HepG2 (cell line): ENCODE results near the gene CNTFR. TPM values are rescaled to one million over a fixed set of nuclear protein-coding genes. Genes with fewer than 3 reads are reported as not detected.

Source experiments
- AKAP8 ChIP-seq: sonication (generic); formaldehyde crosslinking; IDR thresholded peaks from 2 replicates; pipeline ENCODE4 v1.5.1; 2020; ENCODE audit warnings: mild to moderate bottlenecking, missing genetic modification reagents
- DPF2 ChIP-seq: sonication (generic); formaldehyde crosslinking; IDR thresholded peaks from 2 replicates; pipeline ENCODE4 v1.4.0; 2020; ENCODE audit warnings: mild to moderate bottlenecking, low read depth, missing genetic modification reagents, borderline replicate concordance
- HMG20A ChIP-seq: IDR thresholded peaks from 2 replicates; pipeline ENCODE4 v1.6.1; 2016; ENCODE audit warnings: borderline replicate concordance
- JDP2 ChIP-seq: sonication (generic); formaldehyde crosslinking; IDR thresholded peaks from 2 replicates; pipeline ENCODE4 v1.8.1; 2022; ENCODE audit warnings: missing genetic modification reagents, borderline replicate concordance
- LCORL ChIP-seq, 2 experiments: fragments of 450-650 bp in 1 of 2; sonication (generic) in 1 of 2; formaldehyde crosslinking in 1 of 2; IDR thresholded peaks; 2 replicates each; pipeline versions ENCODE4 v1.5.0 to v1.6.1; 2017 to 2020; ENCODE audit warnings: antibody characterized with exemption in 1 of 2, missing genetic modification reagents in 1 of 2
- MTA3 ChIP-seq: sonication (generic); formaldehyde crosslinking; IDR thresholded peaks from 2 replicates; pipeline ENCODE4 v1.4.0; 2020; ENCODE audit warnings: missing genetic modification reagents
- PITX1 ChIP-seq: sonication (generic); formaldehyde crosslinking; IDR thresholded peaks from 2 replicates; pipeline ENCODE4 v1.5.1; 2020; ENCODE audit warnings: mild to moderate bottlenecking, missing genetic modification reagents
- PPARG ChIP-seq: conservative IDR thresholded peaks from 2 replicates; pipeline ENCODE4 v1.6.1; 2016; ENCODE audit warnings: missing biosample characterization, missing genetic modification reagents
- TAF1 ChIP-seq: sonication (generic); formaldehyde crosslinking; IDR thresholded peaks from 2 replicates; pipeline ENCODE4 v1.4.0; 2020; ENCODE audit warnings: missing genetic modification reagents
- TBX2 ChIP-seq: sonication (generic); formaldehyde crosslinking; IDR thresholded peaks from 2 replicates; pipeline ENCODE4 v1.5.0; 2020; ENCODE audit warnings: missing genetic modification reagents, mild to moderate bottlenecking, borderline replicate concordance
- TOE1 ChIP-seq: sonication (generic); formaldehyde crosslinking; IDR thresholded peaks from 2 replicates; pipeline ENCODE4 v1.4.0; 2020; ENCODE audit warnings: mild to moderate bottlenecking, missing genetic modification reagents
- ZFP36L2 ChIP-seq: sonication (generic); formaldehyde crosslinking; IDR thresholded peaks from 2 replicates; pipeline ENCODE4 v1.4.0; 2020; ENCODE audit warnings: missing genetic modification reagents
- ZFP41 ChIP-seq: sonication (generic); formaldehyde crosslinking; IDR thresholded peaks from 2 replicates; pipeline ENCODE4 v1.4.0; 2020; ENCODE audit warnings: mild to moderate bottlenecking, missing genetic modification reagents, borderline replicate concordance
- ZNF10 ChIP-seq: sonication (generic); formaldehyde crosslinking; IDR thresholded peaks from 2 replicates; pipeline ENCODE4 v1.4.0; 2020; ENCODE audit warnings: mild to moderate bottlenecking, low read depth, missing genetic modification reagents, borderline replicate concordance
- ZNF101 ChIP-seq: sonication (generic); formaldehyde crosslinking; IDR thresholded peaks from 2 replicates; pipeline ENCODE4 v1.4.0; 2020; ENCODE audit warnings: mild to moderate bottlenecking, low read depth, missing genetic modification reagents, borderline replicate concordance
- ZNF136 ChIP-seq: sonication (generic); formaldehyde crosslinking; IDR thresholded peaks from 2 replicates; pipeline ENCODE4 v1.8.1; 2022; ENCODE audit warnings: low read depth, mild to moderate bottlenecking, moderate library complexity, missing genetic modification reagents
- ZNF180 ChIP-seq: sonication (generic); formaldehyde crosslinking; IDR thresholded peaks from 2 replicates; pipeline ENCODE4 v1.4.0; 2020; ENCODE audit warnings: low read depth, missing genetic modification reagents, borderline replicate concordance
- ZNF20 ChIP-seq: sonication (generic); formaldehyde crosslinking; IDR thresholded peaks from 2 replicates; pipeline ENCODE4 v1.4.0; 2020; ENCODE audit warnings: mild to moderate bottlenecking, moderate library complexity, missing genetic modification reagents
- ZNF335 ChIP-seq: sonication (generic); formaldehyde crosslinking; IDR thresholded peaks from 2 replicates; pipeline ENCODE4 v1.4.0; 2020; ENCODE audit warnings: missing genetic modification reagents
- ZNF432 ChIP-seq: sonication (generic); formaldehyde crosslinking; IDR thresholded peaks from 2 replicates; pipeline ENCODE4 v1.5.0; 2020; ENCODE audit warnings: missing genetic modification reagents, mild to moderate bottlenecking, borderline replicate concordance
- ZNF44 ChIP-seq: sonication (generic); formaldehyde crosslinking; IDR thresholded peaks from 2 replicates; pipeline ENCODE4 v1.5.1; 2020; ENCODE audit warnings: mild to moderate bottlenecking, missing genetic modification reagents
- ZNF446 ChIP-seq: sonication (generic); formaldehyde crosslinking; IDR thresholded peaks from 2 replicates; pipeline ENCODE4 v1.5.0; 2020; ENCODE audit warnings: mild to moderate bottlenecking, missing genetic modification reagents
- ZNF547 ChIP-seq: sonication (generic); formaldehyde crosslinking; IDR thresholded peaks from 2 replicates; pipeline ENCODE4 v1.5.1; 2020; ENCODE audit warnings: mild to moderate bottlenecking, missing genetic modification reagents
- ZNF672 ChIP-seq: sonication (generic); formaldehyde crosslinking; IDR thresholded peaks from 2 replicates; pipeline ENCODE4 v1.8.1; 2022; ENCODE audit warnings: missing genetic modification reagents
- ZNF776 ChIP-seq: sonication (generic); formaldehyde crosslinking; IDR thresholded peaks from 2 replicates; pipeline ENCODE4 v1.4.0; 2020; ENCODE audit warnings: mild to moderate bottlenecking, missing genetic modification reagents
- ZSCAN31 ChIP-seq: sonication (generic); formaldehyde crosslinking; IDR thresholded peaks from 2 replicates; pipeline ENCODE4 v1.5.0; 2020; ENCODE audit warnings: low read depth, mild to moderate bottlenecking, missing genetic modification reagents
- polyA plus RNA-seq, 8 experiments: library from polyadenylated mRNA; depleted of rRNA in 3 of 8; stranded (reverse) in 7 of 8; unstranded in 1 of 8; fragments of >200 nt; fragmentation: Illumina TruSeq in 4 of 8; extraction: Trizol in 4 of 8; gene quantifications; 2 replicates each; pipeline versions ENCODE4 v1.2.1 to v1.2.3, GENCODE V29; 2011 to 2016; ENCODE audit warnings: low read depth in 4 of 8, missing spikeins in 1 of 8, mixed read lengths in 1 of 8; ENCODE audit not compliant: insufficient read depth in 1 of 8
- total RNA-seq, 5 experiments: library from RNA; depleted of rRNA; stranded (reverse); fragments of >200 nt; fragmentation: Illumina TruSeq; extraction: Trizol; gene quantifications; 2 replicates each; pipeline ENCODE4 v1.2.3, GENCODE V29; 2016; ENCODE audit warnings: low read depth in 1 of 5
- TF ChIP-seq, protein P1 (sequence below): sonication (generic); formaldehyde crosslinking; IDR thresholded peaks from 2 replicates; pipeline ENCODE4 v1.8.1; 2022; ENCODE audit warnings: low read depth, mild to moderate bottlenecking, missing genetic modification reagents
- TF ChIP-seq, protein P2 (sequence below): IDR thresholded peaks from 2 replicates; pipeline ENCODE4 v1.6.1; 2016; ENCODE audit warnings: mild to moderate bottlenecking

CNTFR gene
- total and polyA plus RNA-seq, 2 of the 13 experiments (the other 11 are each of a cell fraction or from before 2014, with no cell fraction given): not detected

DNA sequence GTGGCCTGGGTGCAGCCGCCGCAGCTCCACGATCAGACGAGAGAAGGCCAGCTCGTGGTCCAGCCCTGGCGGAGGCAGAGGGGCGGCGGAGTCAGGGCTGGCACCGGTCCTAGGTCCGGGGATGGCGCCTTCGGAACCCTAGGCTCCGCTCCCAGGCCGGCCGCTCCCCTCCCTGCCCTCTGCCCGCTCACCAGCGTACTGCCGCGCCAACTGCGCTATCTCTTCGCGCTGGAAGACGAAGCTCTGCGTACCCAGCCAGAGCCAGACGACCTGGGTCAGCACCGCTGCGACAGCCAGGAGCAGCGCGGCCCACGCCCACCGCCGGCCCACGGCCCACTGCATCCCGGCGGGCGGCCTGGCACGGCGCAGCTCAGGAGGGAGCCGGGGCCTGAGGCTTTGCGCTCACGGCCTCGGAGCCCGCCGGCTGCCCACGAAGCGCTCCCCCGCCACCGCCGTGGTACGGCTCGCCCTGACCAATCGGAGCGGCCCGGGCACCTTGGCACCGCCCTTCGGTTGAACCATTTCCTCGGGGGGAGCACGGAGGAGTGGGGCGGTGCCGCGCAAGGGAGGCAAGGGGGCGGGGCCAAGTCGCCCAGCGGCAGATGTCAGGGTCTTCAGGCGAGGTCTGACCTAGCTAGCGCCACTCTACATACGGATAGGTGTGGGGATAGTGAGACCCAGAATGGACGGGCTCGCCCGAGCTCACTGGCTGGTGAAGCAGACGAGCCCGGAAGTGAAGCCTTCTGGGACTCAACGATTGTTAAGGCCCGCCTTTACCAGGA, 48.0 kb upstream of the CNTFR start, which contains the start of gene SIGMAR1 (continued):
- TF ChIP-seq, protein P1, sequence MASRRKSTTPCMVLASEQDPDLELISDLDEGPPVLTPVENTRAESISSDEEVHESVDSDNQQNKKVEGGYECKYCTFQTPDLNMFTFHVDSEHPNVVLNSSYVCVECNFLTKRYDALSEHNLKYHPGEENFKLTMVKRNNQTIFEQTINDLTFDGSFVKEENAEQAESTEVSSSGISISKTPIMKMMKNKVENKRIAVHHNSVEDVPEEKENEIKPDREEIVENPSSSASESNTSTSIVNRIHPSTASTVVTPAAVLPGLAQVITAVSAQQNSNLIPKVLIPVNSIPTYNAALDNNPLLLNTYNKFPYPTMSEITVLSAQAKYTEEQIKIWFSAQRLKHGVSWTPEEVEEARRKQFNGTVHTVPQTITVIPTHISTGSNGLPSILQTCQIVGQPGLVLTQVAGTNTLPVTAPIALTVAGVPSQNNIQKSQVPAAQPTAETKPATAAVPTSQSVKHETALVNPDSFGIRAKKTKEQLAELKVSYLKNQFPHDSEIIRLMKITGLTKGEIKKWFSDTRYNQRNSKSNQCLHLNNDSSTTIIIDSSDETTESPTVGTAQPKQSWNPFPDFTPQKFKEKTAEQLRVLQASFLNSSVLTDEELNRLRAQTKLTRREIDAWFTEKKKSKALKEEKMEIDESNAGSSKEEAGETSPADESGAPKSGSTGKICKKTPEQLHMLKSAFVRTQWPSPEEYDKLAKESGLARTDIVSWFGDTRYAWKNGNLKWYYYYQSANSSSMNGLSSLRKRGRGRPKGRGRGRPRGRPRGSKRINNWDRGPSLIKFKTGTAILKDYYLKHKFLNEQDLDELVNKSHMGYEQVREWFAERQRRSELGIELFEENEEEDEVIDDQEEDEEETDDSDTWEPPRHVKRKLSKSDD (CRISPR knock-in tag): no peak; the same call in 1 of the 2 replicates
- peak; percentile 87 for TF ChIP-seq ZNF335 (CRISPR knock-in tag)
- TF ChIP-seq ZFP36L2: no peak
- no peak for TF ChIP-seq DPF2
- TF ChIP-seq TBX2 (CRISPR knock-in tag): peak; percentile 62; the same call in 1 of the 2 replicates
- TF ChIP-seq ZNF672: no peak
- no peak for TF ChIP-seq MTA3 (CRISPR knock-in tag)
- TF ChIP-seq ZNF547: peak; percentile 99
- TF ChIP-seq ZNF136 (CRISPR knock-in tag): no peak; the same call in 1 of the 2 replicates
- TF ChIP-seq ZSCAN31 (CRISPR knock-in tag): peak; percentile 87; the same call in 1 of the 2 replicates
- TF ChIP-seq AKAP8: peak; percentile 58; the same call in 1 of the 2 replicates
- TF ChIP-seq TOE1 (CRISPR knock-in tag): peak; percentile 43; the same call in 1 of the 2 replicates
- peak; percentile 25; the same call in 1 of the 2 replicates for TF ChIP-seq PITX1 (CRISPR knock-in tag)
- TF ChIP-seq ZNF44: 0 out of 2 replicates have a peak, but pooled peaks have one; percentile 70
- no peak for TF ChIP-seq HMG20A (CRISPR knock-in tag)
- TF ChIP-seq ZNF776 (CRISPR knock-in tag): peak; percentile 85; the same call in 1 of the 2 replicates
- no peak for TF ChIP-seq ZNF10 (CRISPR knock-in tag)
- no peak for TF ChIP-seq ZNF432 (CRISPR knock-in tag)
- no peak for TF ChIP-seq ZNF101 (CRISPR knock-in tag)
- no peak for TF ChIP-seq JDP2
- TF ChIP-seq ZNF180 (CRISPR knock-in tag): no peak
- TF ChIP-seq LCORL (IDR thresholded peaks at IDR 0.05): no peak
- peak; percentile 48 for TF ChIP-seq LCORL (CRISPR knock-in tag; IDR thresholded peaks at IDR 0.05)
- peak; percentile 90 for TF ChIP-seq TAF1
- TF ChIP-seq ZNF446 (CRISPR knock-in tag): peak; percentile 95; the same call in 1 of the 2 replicates
- no peak for TF ChIP-seq ZNF20 (CRISPR knock-in tag)
- TF ChIP-seq PPARG (CRISPR knock-in tag): no peak
- TF ChIP-seq, protein P2, sequence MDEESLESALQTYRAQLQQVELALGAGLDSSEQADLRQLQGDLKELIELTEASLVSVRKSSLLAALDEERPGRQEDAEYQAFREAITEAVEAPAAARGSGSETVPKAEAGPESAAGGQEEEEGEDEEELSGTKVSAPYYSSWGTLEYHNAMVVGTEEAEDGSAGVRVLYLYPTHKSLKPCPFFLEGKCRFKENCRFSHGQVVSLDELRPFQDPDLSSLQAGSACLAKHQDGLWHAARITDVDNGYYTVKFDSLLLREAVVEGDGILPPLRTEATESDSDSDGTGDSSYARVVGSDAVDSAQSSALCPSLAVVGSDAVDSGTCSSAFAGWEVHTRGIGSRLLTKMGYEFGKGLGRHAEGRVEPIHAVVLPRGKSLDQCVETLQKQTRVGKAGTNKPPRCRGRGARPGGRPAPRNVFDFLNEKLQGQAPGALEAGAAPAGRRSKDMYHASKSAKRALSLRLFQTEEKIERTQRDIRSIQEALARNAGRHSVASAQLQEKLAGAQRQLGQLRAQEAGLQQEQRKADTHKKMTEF (CRISPR knock-in tag): peak; percentile 75
- TF ChIP-seq ZFP41 (CRISPR knock-in tag): no peak
